Measurements from ENCODE around the gene CKS2.
"Not testable (repeated sequence)": the region's sequence is repeated elsewhere in the genome, so short reads cannot be mapped to it uniquely, and the experiment has no call there.

Gene CKS2

DNA sequence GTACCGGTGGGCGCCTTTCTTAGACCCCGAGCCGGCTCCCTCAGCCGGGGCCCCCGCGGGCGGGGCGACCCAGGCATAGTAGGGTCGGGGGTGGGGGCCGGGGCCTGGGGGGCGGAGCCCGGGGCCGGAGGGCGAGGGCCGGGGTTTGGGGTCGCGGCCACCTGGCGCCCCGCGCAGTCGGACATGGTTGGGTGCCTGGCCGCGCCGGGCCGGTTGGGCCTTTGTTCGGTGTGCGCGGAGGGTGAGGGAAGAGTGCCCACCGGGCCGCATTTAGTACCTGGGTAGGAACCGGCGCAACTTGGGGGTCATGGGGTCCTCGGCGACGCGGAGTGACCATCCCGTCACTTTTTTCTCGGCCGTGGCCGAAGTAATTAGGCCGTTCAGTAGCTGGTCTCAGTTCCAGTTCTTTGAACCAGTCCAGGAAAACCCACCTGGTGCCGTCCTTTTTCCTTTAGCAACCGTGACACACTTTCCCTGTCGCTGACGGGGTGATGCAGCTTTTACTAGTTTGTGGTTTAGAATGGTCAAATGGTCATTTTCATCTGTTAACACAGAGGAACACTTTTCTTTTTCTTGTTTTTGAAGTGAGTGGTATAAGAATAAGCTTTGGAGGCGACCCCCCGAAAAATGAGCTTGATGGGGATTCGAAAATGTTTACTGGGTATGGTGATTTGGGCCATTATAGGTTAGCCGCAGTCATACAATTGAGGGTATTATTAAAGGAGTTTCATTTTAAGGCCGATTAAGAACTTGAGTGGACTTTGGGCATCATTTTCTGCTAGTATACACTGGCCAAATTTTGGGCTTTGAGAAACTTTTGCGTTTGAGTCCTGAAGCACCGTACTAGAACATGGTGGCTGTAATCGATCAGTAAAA lies 589 bp downstream of the CKS2 start:
- no peak for DNase-seq

GRCh38 chr9:89312222-89312571 lies 1.2 kb downstream of the CKS2 start:
- no peak for DNase-seq

DNA sequence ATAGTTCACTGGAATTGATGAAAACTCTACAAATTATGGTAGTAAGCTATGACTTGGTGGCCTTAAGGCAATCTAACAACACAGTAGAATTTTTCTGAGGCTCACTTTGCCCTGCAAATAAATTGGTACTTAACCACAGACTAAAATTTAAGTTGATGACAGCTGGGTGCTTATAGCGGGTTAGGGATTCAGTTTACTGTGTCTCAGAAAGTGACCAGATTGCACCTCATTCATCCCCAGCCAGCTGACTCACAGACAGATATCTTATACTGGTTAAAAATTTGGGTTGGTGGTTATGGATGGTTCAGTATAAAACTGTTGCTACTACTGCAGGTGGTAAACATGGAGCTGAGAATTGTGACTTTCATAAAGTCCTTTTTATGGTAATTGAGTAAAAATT lies 2.8 kb downstream of the CKS2 start:
- DNase-seq: no peak

DNA sequence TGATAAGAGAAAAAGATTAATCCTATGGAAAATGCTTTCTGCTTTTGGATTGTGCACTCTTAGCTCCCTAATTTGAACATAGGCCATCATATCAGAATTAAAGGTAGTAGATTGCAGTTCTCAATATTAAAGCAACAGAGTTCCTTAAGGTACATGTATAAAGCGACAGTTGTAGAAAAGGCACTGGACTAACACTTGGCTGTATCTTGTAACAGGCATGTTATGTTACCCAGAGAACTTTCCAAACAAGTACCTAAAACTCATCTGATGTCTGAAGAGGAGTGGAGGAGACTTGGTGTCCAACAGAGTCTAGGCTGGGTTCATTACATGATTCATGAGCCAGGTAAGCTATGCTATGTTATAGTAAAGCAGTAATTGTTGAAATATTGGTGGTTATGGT lies 4.0 kb downstream of the CKS2 start:
- no peak for DNase-seq

DNA sequence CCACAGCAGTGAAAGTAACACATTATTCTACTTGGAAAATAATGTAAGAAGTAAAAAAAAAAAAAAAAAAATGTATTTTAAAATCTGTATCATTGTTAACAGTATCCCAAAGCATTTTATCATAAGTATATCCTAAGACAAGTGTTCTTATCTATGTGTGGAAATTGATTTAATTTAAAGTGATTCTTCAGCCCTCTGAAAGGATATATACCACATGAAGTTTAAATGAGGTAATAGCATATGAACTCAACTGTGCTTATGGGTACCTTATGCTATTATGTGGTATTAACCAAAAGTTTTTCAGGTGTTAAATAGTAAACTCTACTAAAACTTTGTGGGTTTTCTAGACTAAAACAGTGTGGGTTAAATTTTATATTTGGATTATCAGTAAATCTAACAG lies 4.5 kb downstream of the CKS2 start:
- DNase-seq: no peak

DNA sequence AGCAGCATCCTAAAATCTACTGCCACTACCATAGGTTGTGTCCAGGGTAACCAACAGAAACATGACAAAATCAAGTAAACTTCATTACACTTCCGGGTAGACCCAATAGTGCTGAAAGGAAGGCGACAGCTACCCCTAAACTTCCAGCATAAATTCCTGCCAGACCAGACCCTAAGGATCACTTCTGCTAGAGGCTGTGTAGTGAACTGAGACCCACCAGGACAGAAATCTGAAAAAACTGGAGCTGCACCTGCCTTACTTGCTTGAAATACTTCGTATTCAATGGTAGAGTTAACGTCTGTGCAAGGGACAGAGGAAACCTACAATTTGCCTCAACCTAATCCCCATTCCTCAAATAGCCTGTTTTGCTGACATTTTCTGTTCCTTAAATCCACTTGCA lies 6.3 kb downstream of the CKS2 start:
- DNase-seq: no peak

DNA sequence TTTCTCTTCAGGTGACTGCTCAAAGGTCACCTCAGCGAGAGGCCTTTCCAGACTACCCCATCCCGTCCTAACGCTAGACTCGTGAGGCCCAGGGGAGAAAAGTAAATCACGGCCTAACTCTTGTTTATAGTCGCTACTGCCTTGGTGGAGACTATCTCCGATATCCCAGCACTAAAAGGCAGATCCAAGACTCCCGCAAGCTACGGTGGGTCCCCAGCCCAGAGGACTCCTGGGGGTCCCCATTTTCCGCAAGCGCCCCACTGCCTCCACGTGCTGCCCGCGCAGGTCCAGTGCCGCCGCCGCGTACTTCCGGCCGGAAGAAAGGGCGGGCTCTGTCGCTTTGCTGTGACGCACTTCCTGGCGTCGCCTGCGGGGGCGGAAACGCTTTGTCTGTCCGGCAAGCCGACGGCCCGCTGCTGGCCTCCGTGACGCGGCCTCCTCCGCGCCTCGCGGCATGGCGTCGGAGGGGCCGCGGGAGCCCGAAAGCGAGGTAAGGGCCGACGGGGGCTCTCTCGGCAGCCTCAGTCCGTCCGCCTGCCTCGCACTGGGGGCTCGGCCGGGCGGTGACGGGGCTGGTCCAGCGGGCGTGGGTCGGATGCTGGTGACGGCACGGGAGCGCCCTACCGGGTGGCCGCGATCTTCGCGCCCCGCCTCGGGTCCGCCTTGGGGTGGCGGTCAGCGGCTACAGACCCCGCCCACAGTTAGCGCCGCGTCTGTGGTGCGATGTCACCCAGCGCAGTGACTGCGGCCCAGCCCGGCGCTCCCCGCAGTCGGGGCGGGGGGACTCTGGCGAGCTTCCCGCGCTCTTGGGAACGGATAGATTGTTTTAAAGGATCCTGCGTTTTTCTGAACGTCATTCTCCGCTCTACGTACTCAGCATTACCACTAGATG lies 7.4 kb downstream of the CKS2 start, which contains the start of gene SECISBP2:
SECISBP2 (plus strand) TSS at position 378 of the 892 bp plus-strand sequence; CDS start at position 455, 77 bp downstream.
- peak; percentile 94 for DNase-seq

GRCh38 chr9:89319015-89319905 lies 8.3 kb downstream of the CKS2 start:
- no peak for DNase-seq

GRCh38 chr9:89323390-89323789 lies 12.4 kb downstream of the CKS2 start:
- no peak for DNase-seq

DNA sequence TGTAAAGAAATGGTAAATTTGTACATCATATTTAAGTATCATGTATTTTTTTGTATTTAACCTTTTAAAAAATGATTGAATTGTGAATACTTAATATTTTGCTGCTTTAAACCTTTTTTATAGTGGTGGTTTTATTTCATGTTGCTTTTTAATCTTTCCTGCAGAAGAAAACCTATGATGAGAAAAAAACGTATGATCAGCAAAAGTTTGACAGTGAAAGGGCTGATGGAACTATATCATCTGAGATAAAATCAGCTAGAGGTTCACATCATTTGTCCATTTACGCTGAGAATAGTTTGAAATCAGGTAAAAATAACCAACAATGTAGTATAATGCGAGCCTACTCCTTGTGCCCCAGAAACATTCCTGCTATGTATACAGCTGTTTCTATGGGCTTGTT lies 14.7 kb downstream of the CKS2 start:
- DNase-seq: no peak

- no peak for DNase-seq
These were observed 17.1 kb downstream of the CKS2 start for GRCh38 chr9:89328064-89328463.

DNA sequence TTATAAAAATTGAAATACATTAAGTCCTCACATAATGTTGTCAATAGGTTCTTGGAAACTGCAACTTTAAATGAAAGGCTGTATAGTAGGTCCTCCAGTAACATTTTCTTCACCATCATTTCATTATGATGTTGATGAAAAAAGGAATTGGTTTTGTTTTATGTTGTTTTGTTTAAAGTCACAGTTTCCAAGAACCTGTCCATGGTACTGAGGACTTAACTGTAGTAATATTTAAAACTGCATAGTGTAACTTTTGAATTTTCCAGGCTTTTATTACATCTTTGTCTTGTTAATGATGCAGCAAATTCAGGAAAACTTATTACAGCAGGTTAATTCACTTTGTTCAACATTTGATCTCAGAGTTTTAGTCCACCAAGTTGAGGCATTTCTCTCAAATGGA lies 18.9 kb downstream of the CKS2 start:
- no peak for DNase-seq

DNA sequence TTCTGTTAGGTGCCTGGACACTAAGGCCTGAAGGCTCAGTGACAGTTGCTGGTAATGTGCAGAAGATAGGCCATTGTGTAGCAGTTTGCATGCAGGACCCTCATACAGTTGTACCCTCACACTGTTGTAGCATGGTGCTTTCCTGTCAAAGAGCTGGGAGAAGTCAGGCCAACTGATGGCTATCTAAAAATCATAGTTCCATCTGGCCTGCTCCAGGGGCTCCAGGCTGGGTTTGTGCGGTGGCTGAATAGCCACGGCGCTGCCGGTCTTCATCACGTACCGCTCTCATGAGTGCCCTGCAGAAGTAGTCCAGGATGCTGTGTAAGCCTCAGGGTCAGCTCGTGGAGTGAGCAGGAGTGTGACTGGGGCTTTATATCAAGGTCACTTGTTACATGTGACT lies 19.5 kb downstream of the CKS2 start:
- no peak for DNase-seq

- DNase-seq: no peak
These were observed 28.8 kb downstream of the CKS2 start for GRCh38 chr9:89339807-89340206.

DNA sequence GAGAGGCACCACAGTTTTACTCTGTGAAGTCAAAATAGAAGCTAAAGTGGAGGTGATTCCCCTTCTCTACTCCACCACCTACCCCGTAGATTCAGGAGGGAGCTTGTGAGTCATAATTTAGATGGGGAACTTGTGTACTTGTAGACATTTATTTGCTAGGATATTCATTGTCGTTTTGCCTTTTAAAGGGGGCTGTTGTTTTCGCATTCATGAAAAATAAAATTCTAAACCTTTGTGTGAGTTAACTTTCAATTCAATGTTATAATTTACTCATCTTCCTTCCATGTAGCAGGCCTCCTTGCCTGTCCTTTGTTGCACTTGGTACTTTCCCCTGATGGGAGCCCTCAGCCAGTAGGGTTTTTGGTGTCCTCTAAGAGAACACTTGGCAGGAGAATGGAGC lies 29.3 kb downstream of the CKS2 start:
- no peak for DNase-seq

- DNase-seq: no peak
These were observed 31.2 kb downstream of the CKS2 start for GRCh38 chr9:89342213-89342612.

- no peak for DNase-seq
These were observed 32.0 kb downstream of the CKS2 start for GRCh38 chr9:89342948-89343347.

GRCh38 chr9:89343812-89344211 lies 32.8 kb downstream of the CKS2 start:
- DNase-seq: not testable (repeated sequence)

GRCh38 chr9:89345476-89345875 lies 34.5 kb downstream of the CKS2 start:
- DNase-seq: no peak

DNA sequence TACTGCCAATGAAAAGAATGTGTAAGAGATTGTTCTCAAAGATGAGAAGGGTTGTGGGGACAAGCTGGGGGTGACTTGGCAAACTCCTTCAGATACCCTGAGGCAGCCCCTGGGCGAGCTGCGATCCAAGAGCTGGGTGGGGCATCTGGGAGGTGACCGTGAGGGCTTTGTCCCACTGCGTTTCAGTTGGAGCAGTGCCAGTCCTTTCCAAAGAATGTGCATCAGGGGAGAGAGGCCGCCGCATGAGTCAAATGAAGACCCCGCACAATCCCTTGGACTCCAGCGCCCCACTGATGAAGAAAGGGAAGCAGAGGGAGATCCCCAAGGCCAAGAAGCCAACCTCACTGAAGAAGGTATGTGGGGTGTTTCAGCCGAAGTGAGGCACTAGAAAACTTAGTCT lies 35.7 kb downstream of the CKS2 start:
- DNase-seq: no peak

GRCh38 chr9:89347651-89348050 lies 36.7 kb downstream of the CKS2 start:
- DNase-seq: no peak

DNA sequence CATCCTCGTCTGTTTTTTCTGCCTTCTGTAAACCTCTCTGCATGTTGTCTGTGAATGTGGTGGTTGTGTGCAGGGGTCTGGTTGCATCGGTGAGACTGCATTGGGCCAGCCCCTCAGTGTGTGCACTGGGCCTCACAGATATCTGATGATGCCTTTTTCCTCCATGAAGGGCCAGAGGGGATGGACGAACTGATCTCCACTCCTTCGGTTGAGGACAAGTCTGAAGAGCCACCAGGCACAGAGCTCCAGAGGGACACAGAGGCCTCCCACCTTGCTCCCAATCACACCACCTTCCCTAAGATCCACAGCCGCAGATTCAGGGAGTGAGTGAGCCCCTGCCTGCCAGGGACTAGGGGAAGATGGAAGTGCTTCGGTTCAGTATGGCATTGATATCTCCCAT lies 38.6 kb downstream of the CKS2 start:
- no peak for DNase-seq

GRCh38 chr9:89350988-89351557 lies 40.1 kb downstream of the CKS2 start:
- DNase-seq: no peak

Data from CD4-positive, alpha-beta T cell treated with Interleukin-10 for 1 hour (primary cell).